Bronchial epithelial cell (primary cell): ENCODE measurements around the gene TMEM87B. TPM values are rescaled to one million over a fixed set of nuclear protein-coding genes. Genes with fewer than 3 reads are reported as not detected.

Experiments
- DNase-seq: peaks from one replicate; pipeline ENCODE4 v3.0.0-alpha.2; 2010; ENCODE audit warnings: low read depth
- FAIRE-seq: peaks from 2 replicates; lab custom pipeline; 2011; peaks lifted over from hg19 to GRCh38; lab: Jason Lieb, UNC
- H3K27me3 ChIP-seq: 2 replicates; pipeline ENCODE4 v1.5.1; 2011; ENCODE audit warnings: low read length; ENCODE audit not compliant: control insufficient read depth, insufficient read depth
- H3K36me3 ChIP-seq: 2 replicates; pipeline ENCODE4 v1.5.1; 2011; ENCODE audit warnings: low read length; ENCODE audit not compliant: control insufficient read depth, insufficient read depth
- H3K4me3 ChIP-seq: 2 replicates; pipeline ENCODE4 v1.5.1; 2011; ENCODE audit warnings: mild to moderate bottlenecking, low read depth, low read length, control low read depth
- CTCF ChIP-seq: IDR thresholded peaks from 2 replicates; pipeline ENCODE4 v1.5.1; 2011; ENCODE audit warnings: mild to moderate bottlenecking, moderate library complexity, low read length, control low read depth, inconsistent platforms; ENCODE audit not compliant: insufficient read depth, severe bottlenecking
- total RNA-seq: library from RNA; depleted of rRNA; stranded (reverse); fragments of >200 nt; gene quantifications from 2 replicates; pipeline ENCODE4 v1.2.1, GENCODE V29; 2014

The TMEM87B gene
- total RNA-seq, 1 donor from 2014 or later = 37.1 TPM

GRCh38 chr2:112087346-112088020 lies 32.4 kb downstream of the TMEM87B start:
- Histone ChIP-seq H3K36me3 (peaks cover 35% of the 10 kb centered on the region), H3K27me3 (no peaks in the 10 kb centered on the region), H3K4me3 (no peak overlapping the region)
- TF ChIP-seq CTCF = no peak
- FAIRE-seq (no peak), DNase-seq (no peak)

- FAIRE-seq (no peak), DNase-seq (no peak)
- H3K27me3 ChIP-seq = no peaks in the 10 kb centered on the region
- peaks cover 24% of the 10 kb centered on the region for H3K36me3 ChIP-seq
- TF ChIP-seq CTCF = no peak
- no peak overlapping the region for H3K4me3 ChIP-seq
These were observed 34.3 kb downstream of the TMEM87B start for GRCh38 chr2:112089375-112089774.

- no peak for FAIRE-seq
- DNase-seq = peak; percentile 80
- Histone ChIP-seq H3K4me3 (no peak overlapping the region), H3K27me3 (no peaks in the 10 kb centered on the region), H3K36me3 (peaks cover 13% of the 10 kb centered on the region)
- TF ChIP-seq CTCF = no peak
These were observed 37.4 kb downstream of the TMEM87B start for GRCh38 chr2:112092286-112093041.

- DNase-seq = no peak
- Histone ChIP-seq H3K36me3 (peaks cover 8% of the 10 kb centered on the region), H3K27me3 (no peaks in the 10 kb centered on the region), H3K4me3 (no peak overlapping the region)
- TF ChIP-seq CTCF = no peak
- FAIRE-seq = no peak
These were observed 38.1 kb downstream of the TMEM87B start for GRCh38 chr2:112093216-112093615.

GRCh38 chr2:112095681-112096080 lies 40.6 kb downstream of the TMEM87B start:
- Histone ChIP-seq H3K36me3 (peaks cover 6% of the 10 kb centered on the region), H3K4me3 (no peak overlapping the region), H3K27me3 (no peaks in the 10 kb centered on the region)
- no peak for TF ChIP-seq CTCF
- DNase-seq (no peak), FAIRE-seq (no peak)
